WTC11 (cell line): Measurements from ENCODE around the gene THOP1. TPM values are rescaled to one million over a fixed set of nuclear protein-coding genes. Genes with fewer than 3 reads are reported as not detected.

Experiments
- ATAC-seq: fragments of 200-7000 bp; cut with Tn5 transposase; 2 replicates; pipeline ENCODE4 v1.10.0; 2021; ENCODE audit warnings: mild to moderate bottlenecking, moderate library complexity
- CTCF ChIA-PET: fragments of 300-600 bp; sonication (Branson Sonifier 250); formaldehyde crosslinking; loops from one replicate; lab custom pipeline; 2021; ENCODE audit warnings: antibody characterized with exemption; lab: Charles Lee
- POLR2A ChIA-PET: fragments of 350-600 bp; sonication (Branson Sonifier 250); formaldehyde crosslinking; loops from one replicate; lab custom pipeline; 2021; ENCODE audit warnings: antibody characterized with exemption; lab: Charles Lee
- DNase-seq: peaks from one replicate; pipeline ENCODE4 v3.0.0; 2021; ENCODE audit warnings: low spot score
- H3K27ac Mint-ChIP-seq: 2 replicates; pipeline ENCODE4 v1.8.0; 2021; ENCODE audit warnings: mixed read lengths
- H3K27me3 Mint-ChIP-seq: 2 replicates; pipeline ENCODE4 v1.8.0; 2021; ENCODE audit warnings: low read depth, mild to moderate bottlenecking, moderate library complexity, mixed read lengths
- H3K36me3 Mint-ChIP-seq: 2 replicates; pipeline ENCODE4 v1.8.0; 2021; ENCODE audit warnings: mixed read lengths
- H3K4me1 Mint-ChIP-seq: 2 replicates; pipeline ENCODE4 v1.8.0; 2022; ENCODE audit warnings: mixed read lengths
- H3K4me3 Mint-ChIP-seq: 2 replicates; pipeline ENCODE4 v1.8.0; 2021; ENCODE audit warnings: mild to moderate bottlenecking, moderate library complexity, mixed read lengths
- H3K9me3 Mint-ChIP-seq: 2 replicates; pipeline ENCODE4 v1.8.0; 2021; ENCODE audit warnings: mixed read lengths
- CBFB ChIP-seq: sonication (generic); formaldehyde crosslinking; IDR thresholded peaks from 2 replicates; pipeline ENCODE4 v1.8.1; 2022; ENCODE audit warnings: mild to moderate bottlenecking, low read depth, missing genetic modification reagents
- CREB1 ChIP-seq: sonication (generic); formaldehyde crosslinking; IDR thresholded peaks from 2 replicates; pipeline ENCODE4 v1.8.0; 2023; ENCODE audit warnings: mild to moderate bottlenecking, missing genetic modification reagents
- EMX1 ChIP-seq: fragments of 250-450 bp; sonication (Bioruptor Pico); IDR thresholded peaks from 2 replicates; pipeline ENCODE4 v1.8.0; 2021; ENCODE audit warnings: mild to moderate bottlenecking
- FOXJ3 ChIP-seq: sonication (generic); formaldehyde crosslinking; IDR thresholded peaks from 2 replicates; pipeline ENCODE4 v1.9.0; 2021; ENCODE audit warnings: missing genetic modification reagents, mild to moderate bottlenecking, borderline replicate concordance
- JUN ChIP-seq: sonication (generic); formaldehyde crosslinking; IDR thresholded peaks from 2 replicates; pipeline ENCODE4 v1.8.0; 2023; ENCODE audit warnings: mild to moderate bottlenecking, missing genetic modification reagents
- KAT7 ChIP-seq: sonication (generic); formaldehyde crosslinking; IDR thresholded peaks from 2 replicates; pipeline ENCODE4 v1.8.1; 2023; ENCODE audit warnings: missing genetic modification reagents, mild to moderate bottlenecking, borderline replicate concordance
- MYBL2 ChIP-seq: sonication (generic); formaldehyde crosslinking; IDR thresholded peaks from 2 replicates; pipeline ENCODE4 v1.8.1; 2023; ENCODE audit warnings: mild to moderate bottlenecking, moderate library complexity, missing genetic modification reagents
- NFATC4 ChIP-seq: fragments of 250-450 bp; sonication (Bioruptor Pico); IDR thresholded peaks from 2 replicates; pipeline ENCODE4 v1.9.0; 2021; ENCODE audit warnings: mild to moderate bottlenecking
- NFE2L1 ChIP-seq: sonication (generic); formaldehyde crosslinking; IDR thresholded peaks from 2 replicates; pipeline ENCODE4 v1.8.1; 2023; ENCODE audit warnings: missing genetic modification reagents
- NR1H2 ChIP-seq: sonication (generic); formaldehyde crosslinking; IDR thresholded peaks from 2 replicates; pipeline ENCODE4 v1.9.0; 2021; ENCODE audit warnings: mild to moderate bottlenecking, moderate library complexity, missing genetic modification reagents
- total RNA-seq: library from RNA; stranded (reverse); gene quantifications from 3 replicates; pipeline ENCODE4 v1.2.3, GENCODE V29; 2021
- TF ChIP-seq, protein P1 (sequence below): sonication (generic); formaldehyde crosslinking; IDR thresholded peaks from 2 replicates; pipeline ENCODE4 v1.8.1; 2023; ENCODE audit warnings: mild to moderate bottlenecking, moderate library complexity, missing genetic modification reagents
- TF ChIP-seq, protein P2 (sequence below): sonication (generic); formaldehyde crosslinking; IDR thresholded peaks from 2 replicates; pipeline ENCODE4 v1.8.1; 2023; ENCODE audit warnings: mild to moderate bottlenecking, missing genetic modification reagents
- TF ChIP-seq, protein P3 (sequence below): sonication (generic); formaldehyde crosslinking; IDR thresholded peaks from 2 replicates; pipeline ENCODE4 v1.8.1; 2022; ENCODE audit warnings: low read depth, mild to moderate bottlenecking, moderate library complexity, missing genetic modification reagents, borderline replicate concordance
- TF ChIP-seq, protein P4 (sequence below): sonication (generic); formaldehyde crosslinking; IDR thresholded peaks from 2 replicates; pipeline ENCODE4 v1.8.1; 2022; ENCODE audit warnings: low read depth, missing genetic modification reagents, borderline replicate concordance
- TF ChIP-seq, protein P5 (sequence below): sonication (generic); formaldehyde crosslinking; IDR thresholded peaks from 2 replicates; pipeline ENCODE4 v1.8.0; 2022; ENCODE audit warnings: missing genetic modification reagents
- TF ChIP-seq, protein P6 (sequence below): sonication (generic); formaldehyde crosslinking; IDR thresholded peaks from 2 replicates; pipeline ENCODE4 v1.8.0; 2023; ENCODE audit warnings: mild to moderate bottlenecking, missing genetic modification reagents

Gene THOP1
- total RNA-seq, 1 experiment from 2014 or later: 181 TPM

DNA sequence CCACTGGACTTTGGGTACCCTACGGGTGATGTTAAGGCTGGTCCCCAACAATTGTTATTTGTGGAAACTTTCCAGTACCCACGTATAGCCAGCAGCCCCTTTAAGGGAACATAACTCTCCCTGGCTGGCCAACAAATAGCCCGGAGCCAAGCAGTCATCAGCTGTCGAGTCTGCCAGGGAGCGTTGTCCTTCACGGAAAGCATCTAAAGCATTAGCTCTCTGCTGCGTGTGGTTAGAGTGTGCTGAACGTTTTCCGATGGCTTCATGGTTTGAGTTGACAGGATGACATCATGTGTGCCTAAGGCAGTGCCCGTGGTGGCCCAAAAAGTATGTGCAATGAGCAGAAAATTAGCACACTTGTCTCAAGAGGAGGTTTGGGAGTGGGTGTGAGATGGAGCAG, 78.5 kb downstream of the THOP1 start:
- Mint-ChIP-seq H3K4me1 (no peaks in the 10 kb centered on the region), H3K9me3 (peaks cover 61% of the 10 kb centered on the region), H3K36me3 (peaks cover 29% of the 10 kb centered on the region), H3K4me3 (no peak overlapping the region), H3K27me3 (peaks cover 32% of the 10 kb centered on the region), H3K27ac (no peak overlapping the region)
- POLR2A ChIA-PET: no interaction called here
- DNase-seq (no peak), ATAC-seq (no peak)
- TF ChIP-seq, protein P1, sequence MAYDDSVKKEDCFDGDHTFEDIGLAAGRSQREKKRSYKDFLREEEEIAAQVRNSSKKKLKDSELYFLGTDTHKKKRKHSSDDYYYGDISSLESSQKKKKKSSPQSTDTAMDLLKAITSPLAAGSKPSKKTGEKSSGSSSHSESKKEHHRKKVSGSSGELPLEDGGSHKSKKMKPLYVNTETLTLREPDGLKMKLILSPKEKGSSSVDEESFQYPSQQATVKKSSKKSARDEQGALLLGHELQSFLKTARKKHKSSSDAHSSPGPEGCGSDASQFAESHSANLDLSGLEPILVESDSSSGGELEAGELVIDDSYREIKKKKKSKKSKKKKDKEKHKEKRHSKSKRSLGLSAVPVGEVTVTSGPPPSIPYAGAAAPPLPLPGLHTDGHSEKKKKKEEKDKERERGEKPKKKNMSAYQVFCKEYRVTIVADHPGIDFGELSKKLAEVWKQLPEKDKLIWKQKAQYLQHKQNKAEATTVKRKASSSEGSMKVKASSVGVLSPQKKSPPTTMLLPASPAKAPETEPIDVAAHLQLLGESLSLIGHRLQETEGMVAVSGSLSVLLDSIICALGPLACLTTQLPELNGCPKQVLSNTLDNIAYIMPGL (CRISPR knock-in tag): no peak
- TF ChIP-seq NFATC4 (CRISPR knock-in tag) (no peak), FOXJ3 (CRISPR knock-in tag) (no peak), JUN (CRISPR knock-in tag) (no peak), KAT7 (no peak), MYBL2 (CRISPR knock-in tag) (no peak), NR1H2 (CRISPR knock-in tag) (no peak), CREB1 (CRISPR knock-in tag) (no peak), EMX1 (CRISPR knock-in tag) (no peak), NFE2L1 (no peak), CBFB (CRISPR knock-in tag) (no peak)
- TF ChIP-seq, protein P2, sequence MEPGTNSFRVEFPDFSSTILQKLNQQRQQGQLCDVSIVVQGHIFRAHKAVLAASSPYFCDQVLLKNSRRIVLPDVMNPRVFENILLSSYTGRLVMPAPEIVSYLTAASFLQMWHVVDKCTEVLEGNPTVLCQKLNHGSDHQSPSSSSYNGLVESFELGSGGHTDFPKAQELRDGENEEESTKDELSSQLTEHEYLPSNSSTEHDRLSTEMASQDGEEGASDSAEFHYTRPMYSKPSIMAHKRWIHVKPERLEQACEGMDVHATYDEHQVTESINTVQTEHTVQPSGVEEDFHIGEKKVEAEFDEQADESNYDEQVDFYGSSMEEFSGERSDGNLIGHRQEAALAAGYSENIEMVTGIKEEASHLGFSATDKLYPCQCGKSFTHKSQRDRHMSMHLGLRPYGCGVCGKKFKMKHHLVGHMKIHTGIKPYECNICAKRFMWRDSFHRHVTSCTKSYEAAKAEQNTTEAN (CRISPR knock-in tag): no peak
- TF ChIP-seq, protein P3, sequence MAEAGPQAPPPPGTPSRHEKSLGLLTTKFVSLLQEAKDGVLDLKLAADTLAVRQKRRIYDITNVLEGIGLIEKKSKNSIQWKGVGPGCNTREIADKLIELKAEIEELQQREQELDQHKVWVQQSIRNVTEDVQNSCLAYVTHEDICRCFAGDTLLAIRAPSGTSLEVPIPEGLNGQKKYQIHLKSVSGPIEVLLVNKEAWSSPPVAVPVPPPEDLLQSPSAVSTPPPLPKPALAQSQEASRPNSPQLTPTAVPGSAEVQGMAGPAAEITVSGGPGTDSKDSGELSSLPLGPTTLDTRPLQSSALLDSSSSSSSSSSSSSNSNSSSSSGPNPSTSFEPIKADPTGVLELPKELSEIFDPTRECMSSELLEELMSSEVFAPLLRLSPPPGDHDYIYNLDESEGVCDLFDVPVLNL (CRISPR knock-in tag): no peak
- TF ChIP-seq, protein P4, sequence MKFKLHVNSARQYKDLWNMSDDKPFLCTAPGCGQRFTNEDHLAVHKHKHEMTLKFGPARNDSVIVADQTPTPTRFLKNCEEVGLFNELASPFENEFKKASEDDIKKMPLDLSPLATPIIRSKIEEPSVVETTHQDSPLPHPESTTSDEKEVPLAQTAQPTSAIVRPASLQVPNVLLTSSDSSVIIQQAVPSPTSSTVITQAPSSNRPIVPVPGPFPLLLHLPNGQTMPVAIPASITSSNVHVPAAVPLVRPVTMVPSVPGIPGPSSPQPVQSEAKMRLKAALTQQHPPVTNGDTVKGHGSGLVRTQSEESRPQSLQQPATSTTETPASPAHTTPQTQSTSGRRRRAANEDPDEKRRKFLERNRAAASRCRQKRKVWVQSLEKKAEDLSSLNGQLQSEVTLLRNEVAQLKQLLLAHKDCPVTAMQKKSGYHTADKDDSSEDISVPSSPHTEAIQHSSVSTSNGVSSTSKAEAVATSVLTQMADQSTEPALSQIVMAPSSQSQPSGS (CRISPR knock-in tag): no peak
- TF ChIP-seq, protein P5, sequence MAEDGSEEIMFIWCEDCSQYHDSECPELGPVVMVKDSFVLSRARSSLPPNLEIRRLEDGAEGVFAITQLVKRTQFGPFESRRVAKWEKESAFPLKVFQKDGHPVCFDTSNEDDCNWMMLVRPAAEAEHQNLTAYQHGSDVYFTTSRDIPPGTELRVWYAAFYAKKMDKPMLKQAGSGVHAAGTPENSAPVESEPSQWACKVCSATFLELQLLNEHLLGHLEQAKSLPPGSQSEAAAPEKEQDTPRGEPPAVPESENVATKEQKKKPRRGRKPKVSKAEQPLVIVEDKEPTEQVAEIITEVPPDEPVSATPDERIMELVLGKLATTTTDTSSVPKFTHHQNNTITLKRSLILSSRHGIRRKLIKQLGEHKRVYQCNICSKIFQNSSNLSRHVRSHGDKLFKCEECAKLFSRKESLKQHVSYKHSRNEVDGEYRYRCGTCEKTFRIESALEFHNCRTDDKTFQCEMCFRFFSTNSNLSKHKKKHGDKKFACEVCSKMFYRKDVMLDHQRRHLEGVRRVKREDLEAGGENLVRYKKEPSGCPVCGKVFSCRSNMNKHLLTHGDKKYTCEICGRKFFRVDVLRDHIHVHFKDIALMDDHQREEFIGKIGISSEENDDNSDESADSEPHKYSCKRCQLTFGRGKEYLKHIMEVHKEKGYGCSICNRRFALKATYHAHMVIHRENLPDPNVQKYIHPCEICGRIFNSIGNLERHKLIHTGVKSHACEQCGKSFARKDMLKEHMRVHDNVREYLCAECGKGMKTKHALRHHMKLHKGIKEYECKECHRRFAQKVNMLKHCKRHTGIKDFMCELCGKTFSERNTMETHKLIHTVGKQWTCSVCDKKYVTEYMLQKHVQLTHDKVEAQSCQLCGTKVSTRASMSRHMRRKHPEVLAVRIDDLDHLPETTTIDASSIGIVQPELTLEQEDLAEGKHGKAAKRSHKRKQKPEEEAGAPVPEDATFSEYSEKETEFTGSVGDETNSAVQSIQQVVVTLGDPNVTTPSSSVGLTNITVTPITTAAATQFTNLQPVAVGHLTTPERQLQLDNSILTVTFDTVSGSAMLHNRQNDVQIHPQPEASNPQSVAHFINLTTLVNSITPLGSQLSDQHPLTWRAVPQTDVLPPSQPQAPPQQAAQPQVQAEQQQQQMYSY: no peak
- TF ChIP-seq, protein P6, sequence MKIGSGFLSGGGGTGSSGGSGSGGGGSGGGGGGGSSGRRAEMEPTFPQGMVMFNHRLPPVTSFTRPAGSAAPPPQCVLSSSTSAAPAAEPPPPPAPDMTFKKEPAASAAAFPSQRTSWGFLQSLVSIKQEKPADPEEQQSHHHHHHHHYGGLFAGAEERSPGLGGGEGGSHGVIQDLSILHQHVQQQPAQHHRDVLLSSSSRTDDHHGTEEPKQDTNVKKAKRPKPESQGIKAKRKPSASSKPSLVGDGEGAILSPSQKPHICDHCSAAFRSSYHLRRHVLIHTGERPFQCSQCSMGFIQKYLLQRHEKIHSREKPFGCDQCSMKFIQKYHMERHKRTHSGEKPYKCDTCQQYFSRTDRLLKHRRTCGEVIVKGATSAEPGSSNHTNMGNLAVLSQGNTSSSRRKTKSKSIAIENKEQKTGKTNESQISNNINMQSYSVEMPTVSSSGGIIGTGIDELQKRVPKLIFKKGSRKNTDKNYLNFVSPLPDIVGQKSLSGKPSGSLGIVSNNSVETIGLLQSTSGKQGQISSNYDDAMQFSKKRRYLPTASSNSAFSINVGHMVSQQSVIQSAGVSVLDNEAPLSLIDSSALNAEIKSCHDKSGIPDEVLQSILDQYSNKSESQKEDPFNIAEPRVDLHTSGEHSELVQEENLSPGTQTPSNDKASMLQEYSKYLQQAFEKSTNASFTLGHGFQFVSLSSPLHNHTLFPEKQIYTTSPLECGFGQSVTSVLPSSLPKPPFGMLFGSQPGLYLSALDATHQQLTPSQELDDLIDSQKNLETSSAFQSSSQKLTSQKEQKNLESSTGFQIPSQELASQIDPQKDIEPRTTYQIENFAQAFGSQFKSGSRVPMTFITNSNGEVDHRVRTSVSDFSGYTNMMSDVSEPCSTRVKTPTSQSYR: no peak
- CTCF ChIA-PET: no interaction called here

Other genes with a start within 250 kb of the THOP1 start
- 9.6 to 14.3 TPM (median 13.2 TPM) in 3 replicates for gene GNG7, start 82.8 kb upstream of the THOP1 start, total RNA-seq
- gene DIRAS1, start 64.1 kb upstream of the THOP1 start, total RNA-seq: 24.3 to 26.7 TPM (median 25.0 TPM) in 3 replicates
- 34.8 to 38.0 TPM (median 35.2 TPM) in 3 replicates for gene SLC39A3, start 45.5 kb upstream of the THOP1 start, total RNA-seq
- gene SGTA, start 2.2 kb upstream of the THOP1 start, total RNA-seq: 89.3 to 91.2 TPM (median 89.4 TPM) in 3 replicates
- 5.7 to 6.2 TPM (median 6.1 TPM) in 3 replicates for gene ZNF554, start 34.4 kb downstream of the THOP1 start, total RNA-seq
- gene ZNF555, start 56.0 kb downstream of the THOP1 start, total RNA-seq: 6.6 to 7.2 TPM (median 6.6 TPM) in 3 replicates
- 0.02 to 0.11 TPM in 2 of 3 replicates, not detected in the other for gene ZNF556, start 81.8 kb downstream of the THOP1 start, total RNA-seq
- gene ZNF57, start 115.4 kb downstream of the THOP1 start, total RNA-seq: 6.7 to 8.9 TPM (median 6.8 TPM) in 3 replicates
- 4.5 to 5.6 TPM (median 4.7 TPM) in 3 replicates for gene ZNF77, start 159.5 kb downstream of the THOP1 start, total RNA-seq
- 2.5 to 3.3 TPM (median 3.1 TPM) in 3 replicates for gene TLE6, start 192.1 kb downstream of the THOP1 start, total RNA-seq
- 13.1 to 20.0 TPM (median 15.8 TPM) in 3 replicates for gene TLE2, start 243.8 kb downstream of the THOP1 start, total RNA-seq